NCI-H82 (cell line): ENCODE data around the gene SKIC3.

Experiments used
- DNase-seq: peaks from one replicate; lab custom pipeline; 2025; lab: John Stamatoyannopoulos, UW

SKIC3 gene

GRCh38 chr5:95554647-95555548 lies at the start of gene SKIC3, which contains the start of gene ARSK:
TSS of gene SKIC3 (minus strand) at chr5:95554977. CDS start at chr5:95547150, 7,827 bp downstream.
TSS of gene ARSK (plus strand) at chr5:95555101. CDS start at chr5:95555279, 178 bp downstream.
- DNase-seq = peak; percentile 98

GRCh38 chr5:95600557-95600956 lies 45.8 kb upstream of the SKIC3 start:
- DNase-seq = no peak

GRCh38 chr5:95599252-95599651 lies 44.5 kb upstream of the SKIC3 start:
- no peak for DNase-seq

- DNase-seq = no peak
Measured at GRCh38 chr5:95595289-95595931, 40.6 kb upstream of the SKIC3 start.

- DNase-seq = no peak
Measured at GRCh38 chr5:95591490-95591901, 36.7 kb upstream of the SKIC3 start.

GRCh38 chr5:95590880-95591279 lies 36.1 kb upstream of the SKIC3 start:
- DNase-seq = peak; percentile 20

- no peak for DNase-seq
Measured at GRCh38 chr5:95583992-95584391, 29.2 kb upstream of the SKIC3 start.

GRCh38 chr5:95581576-95581975 lies 26.8 kb upstream of the SKIC3 start:
- no peak for DNase-seq

GRCh38 chr5:95572016-95572415 lies 17.2 kb upstream of the SKIC3 start:
- DNase-seq = no peak

GRCh38 chr5:95565280-95565920 lies 10.6 kb upstream of the SKIC3 start:
- DNase-seq = no peak

GRCh38 chr5:95564450-95564849 lies 9.7 kb upstream of the SKIC3 start:
- DNase-seq = no peak

GRCh38 chr5:95563367-95563766 lies 8.6 kb upstream of the SKIC3 start:
- no peak for DNase-seq

- no peak for DNase-seq
Measured at GRCh38 chr5:95562282-95562681, 7.5 kb upstream of the SKIC3 start.

- DNase-seq = no peak
Measured at GRCh38 chr5:95557841-95558240, 3.1 kb upstream of the SKIC3 start.

GRCh38 chr5:95555553-95555952 lies 776 bp upstream of the SKIC3 start:
- DNase-seq = no peak

GRCh38 chr5:95554331-95554646 lies 488 bp downstream of the SKIC3 start:
- DNase-seq = no peak

GRCh38 chr5:95549030-95549429 lies 5.7 kb downstream of the SKIC3 start:
- no peak for DNase-seq

GRCh38 chr5:95543017-95543705 lies 11.6 kb downstream of the SKIC3 start:
- no peak for DNase-seq

GRCh38 chr5:95537501-95537900 lies 17.3 kb downstream of the SKIC3 start:
- no peak for DNase-seq

GRCh38 chr5:95533761-95534160 lies 21.0 kb downstream of the SKIC3 start:
- DNase-seq = no peak

- no peak for DNase-seq
Measured at GRCh38 chr5:95533106-95533505, 21.7 kb downstream of the SKIC3 start.

- DNase-seq = no peak
Measured at GRCh38 chr5:95532415-95532814, 22.4 kb downstream of the SKIC3 start.
